IMR-90 (cell line): Measurements from ENCODE around the gene PDXK. TPM values are rescaled to one million over a fixed set of nuclear protein-coding genes. Genes with fewer than 3 reads are reported as not detected.

ENCODE experiments used
- ATAC-seq: fragments of 200-7000 bp; cut with Tn5 transposase; 2 replicates; pipeline ENCODE4 v1.9.1; 2020; ENCODE audit warnings: low read depth, mild to moderate bottlenecking, moderate library complexity
- BruUV-seq: library from RNA; stranded (reverse); fragments of 400-500 nt; replicated peaks from 2 replicates; lab custom pipeline; 2021; lab: Mats Ljungman, UMichigan
- CTCF ChIA-PET: fragments of 300-600 bp; formaldehyde crosslinking; extraction: SDS; loops from one replicate; lab custom pipeline; 2021; ENCODE audit warnings: antibody characterized with exemption; lab: Yijun Ruan, JAX
- POLR2A ChIA-PET: fragments of 300-600 bp; sonication (Branson Sonifier 250); formaldehyde crosslinking; loops from one replicate; lab custom pipeline; 2022; ENCODE audit warnings: antibody characterized with exemption; ENCODE audit not compliant: unreplicated experiment; lab: Charles Lee
- DNase-seq: peaks from one replicate; pipeline ENCODE4 v3.0.0; 2013
- H2AFZ ChIP-seq: replicated peaks from 2 replicates; pipeline ENCODE3; 2013; ENCODE audit warnings: low read length, mild to moderate bottlenecking; ENCODE audit not compliant: poor library complexity
- H2AK5ac ChIP-seq: 2 replicates; pipeline ENCODE4 v1.6.1; 2013; ENCODE audit warnings: low read depth, low read length, inconsistent platforms
- H2AK9ac ChIP-seq: replicated peaks from 2 replicates; pipeline ENCODE3; 2013; ENCODE audit warnings: mild to moderate bottlenecking, low read depth, low read length, moderate library complexity; ENCODE audit not compliant: poor library complexity
- H2BK120ac ChIP-seq: 2 replicates; pipeline ENCODE4 v1.6.1; 2013; ENCODE audit warnings: low read depth, low read length, inconsistent platforms
- H2BK15ac ChIP-seq: 3 replicates; pipeline ENCODE4 v1.6.1; 2013; ENCODE audit warnings: low read depth, low read length, inconsistent platforms
- H2BK20ac ChIP-seq: 2 replicates; pipeline ENCODE4 v1.6.1; 2013; ENCODE audit warnings: low read depth, mild to moderate bottlenecking, inconsistent platforms, low read length, moderate library complexity
- H2BK5ac ChIP-seq: 2 replicates; pipeline ENCODE4 v1.6.1; 2013; ENCODE audit warnings: mild to moderate bottlenecking, low read depth, low read length, inconsistent platforms; ENCODE audit not compliant: poor library complexity, severe bottlenecking
- H3K14ac ChIP-seq: replicated peaks from 2 replicates; pipeline ENCODE4 v1.6.1; 2013; ENCODE audit warnings: low read depth, low read length, inconsistent platforms
- H3K18ac ChIP-seq: 2 replicates; pipeline ENCODE4 v1.6.1; 2013; ENCODE audit warnings: low read depth, low read length, control low read depth
- H3K23ac ChIP-seq: 2 replicates; pipeline ENCODE4 v1.6.1; 2013; ENCODE audit warnings: low read depth, low read length, inconsistent platforms
- H3K27ac ChIP-seq: 2 replicates; pipeline ENCODE4 v1.5.1; 2013; ENCODE audit warnings: mild to moderate bottlenecking, control low read depth, low read length; ENCODE audit not compliant: insufficient read depth
- H3K27me3 ChIP-seq: 2 replicates; pipeline ENCODE4 v1.6.1; 2013; ENCODE audit warnings: low read length; ENCODE audit not compliant: control insufficient read depth, insufficient read depth
- H3K36me3 ChIP-seq: 2 replicates; pipeline ENCODE4 v1.6.1; 2013; ENCODE audit warnings: low read length, mixed read lengths; ENCODE audit not compliant: control insufficient read depth, insufficient read depth
- H3K4ac ChIP-seq: 2 replicates; pipeline ENCODE4 v1.6.1; 2013; ENCODE audit warnings: low read depth, low read length, inconsistent platforms
- H3K4me1 ChIP-seq: 2 replicates; pipeline ENCODE4 v1.6.1; 2013; ENCODE audit warnings: low read length, mixed read lengths; ENCODE audit not compliant: control insufficient read depth, insufficient read depth
- H3K4me2 ChIP-seq: 2 replicates; pipeline ENCODE4 v1.6.1; 2013; ENCODE audit warnings: low read depth, mild to moderate bottlenecking, control low read depth, low read length, moderate library complexity
- H3K4me3 ChIP-seq: 2 replicates; pipeline ENCODE4 v1.5.1; 2013; ENCODE audit warnings: low read depth, mild to moderate bottlenecking, control low read depth, low read length, moderate library complexity; ENCODE audit not compliant: insufficient read depth
- H3K56ac ChIP-seq: 2 replicates; pipeline ENCODE4 v1.6.1; 2013; ENCODE audit warnings: low read length, inconsistent platforms; ENCODE audit not compliant: insufficient read depth; ENCODE audit errors: extremely low read depth
- H3K79me1 ChIP-seq, 2 experiments: 2 replicates each; pipeline ENCODE4 v1.6.1; 2013; ENCODE audit warnings: low read length in 2 of 2, inconsistent platforms in 1 of 2, low read depth in 1 of 2
- H3K9ac ChIP-seq: 2 replicates; pipeline ENCODE4 v1.6.1; 2013; ENCODE audit warnings: low read depth, low read length, control low read depth
- H3K9me1 ChIP-seq: 2 replicates; pipeline ENCODE4 v1.6.1; 2013; ENCODE audit warnings: low read length, inconsistent platforms; ENCODE audit not compliant: insufficient read depth
- H3K9me3 ChIP-seq: 2 replicates; pipeline ENCODE4 v1.6.1; 2013; ENCODE audit warnings: low read length; ENCODE audit not compliant: control insufficient read depth, insufficient read depth
- H4K20me1 ChIP-seq: 2 replicates; pipeline ENCODE4 v1.6.1; 2013; ENCODE audit warnings: low read length, inconsistent platforms; ENCODE audit not compliant: insufficient read depth
- H4K5ac ChIP-seq: 2 replicates; pipeline ENCODE4 v1.6.1; 2013; ENCODE audit warnings: mild to moderate bottlenecking, low read depth, low read length, control low read depth
- H4K8ac ChIP-seq, 2 experiments: 2 replicates each; pipeline ENCODE4 v1.6.1; 2013; ENCODE audit warnings: low read depth in 2 of 2, low read length in 2 of 2, control low read depth in 1 of 2, inconsistent platforms in 1 of 2
- H4K91ac ChIP-seq: 2 replicates; pipeline ENCODE4 v1.6.1; 2013; ENCODE audit warnings: low read depth, low read length, inconsistent platforms; ENCODE audit not compliant: insufficient read depth
- CEBPB ChIP-seq: IDR thresholded peaks from 2 replicates; pipeline ENCODE4 v1.6.1; 2012; ENCODE audit warnings: low read depth, low read length, improper control_type of control experiment
- WGBS, 2 experiments: methylation state at CpG; one replicate each; pipeline versions ENCODE4 v1.1.5 to v1.1.7; 2013; ENCODE audit warnings: missing lambda C conversion rate in 2 of 2; ENCODE audit not compliant: insufficient read length in 1 of 2; ENCODE audit errors: extremely low coverage in 2 of 2; 5-methylcytosine and 5-hydroxymethylcytosine counted together
- dilution Hi-C: fragments of 300-500 bp; cut with HindIII; formaldehyde crosslinking; loops from one replicate; pipeline ENCODE4 v1.14.3; 2018; ENCODE audit warnings: low sequenced_read_pairs; ENCODE audit not compliant: unreplicated experiment
- in situ Hi-C: fragments of 300-500 bp; cut with MboI; formaldehyde crosslinking; loops from 3 replicates; pipeline ENCODE4 v1.14.3; 2019; ENCODE audit warnings: low sequenced_read_pairs, inconsistent platforms, mixed read lengths
- intact Hi-C: fragments of 100-400 bp; cut with micrococcal nuclease; formaldehyde crosslinking; loops from 2 replicates; pipeline ENCODE4 v1.10.0; 2022
- polyA plus RNA-seq, 3 experiments: library from polyadenylated mRNA; depleted of rRNA; stranded (reverse); fragments of >200 nt; gene quantifications; 2 replicates each; pipeline ENCODE4 v1.2.3, GENCODE V29; 2012; ENCODE audit warnings: low replicate concordance in 1 of 3
- total RNA-seq: library from RNA; depleted of rRNA; stranded (reverse); fragments of >200 nt; gene quantifications from 2 replicates; pipeline ENCODE4 v1.2.3, GENCODE V29; 2012
- TF ChIP-seq, protein P1 (sequence below): conservative IDR thresholded peaks from 2 replicates; pipeline ENCODE4 v1.5.1; 2012; ENCODE audit warnings: mild to moderate bottlenecking, low read depth, low read length, improper control_type of control experiment

PDXK gene
- total and polyA plus RNA-seq, 2 of the 4 experiments (the other 2 are of a cell fraction), result 155 to 312 TPM

GRCh38 chr21:43758111-43758641 is 39.2 kb downstream of the PDXK start:
- intact Hi-C loops, result no loop called here
- H2BK15ac ChIP-seq, result no peak overlapping the region
- 84% methylated on average over 5 of the region's 18 CpGs; no CpG with 5 or more reads in 1 of the 2 experiments for WGBS, 2 experiments
- no peak overlapping the region for H4K91ac ChIP-seq
- no peak overlapping the region for H3K23ac ChIP-seq
- ChIA-PET POLR2A (no interaction called here), CTCF (no interaction called here)
- no peaks in the 10 kb centered on the region for H3K27me3 ChIP-seq
- H4K5ac ChIP-seq, result no peak overlapping the region
- no peak overlapping the region for H2BK120ac ChIP-seq
- peaks cover 2% of the 10 kb centered on the region; the same call in 1 of the 2 replicates for H3K9me1 ChIP-seq
- peak; percentile 69 for ATAC-seq
- H3K9me3 ChIP-seq, result peaks cover 3% of the 10 kb centered on the region; the same call in 1 of the 2 replicates
- DNase-seq, result peak; percentile 70
- dilution Hi-C loops, result no loop called here
- H2AK9ac ChIP-seq, result no peak overlapping the region
- peaks cover 80% of the 10 kb centered on the region for H3K36me3 ChIP-seq
- H3K18ac ChIP-seq, result no peak overlapping the region
- in situ Hi-C loops, result no loop called here
- H3K4me1 ChIP-seq, result peaks cover 6% of the 10 kb centered on the region; the same call in 1 of the 2 replicates
- H3K9ac ChIP-seq, result no peak overlapping the region; the same call in 1 of the 2 replicates
- peaks cover 4% of the 10 kb centered on the region; the same call in 1 of the 2 replicates for H4K20me1 ChIP-seq
- H2AK5ac ChIP-seq, result no peak overlapping the region
- TF ChIP-seq, protein P1, sequence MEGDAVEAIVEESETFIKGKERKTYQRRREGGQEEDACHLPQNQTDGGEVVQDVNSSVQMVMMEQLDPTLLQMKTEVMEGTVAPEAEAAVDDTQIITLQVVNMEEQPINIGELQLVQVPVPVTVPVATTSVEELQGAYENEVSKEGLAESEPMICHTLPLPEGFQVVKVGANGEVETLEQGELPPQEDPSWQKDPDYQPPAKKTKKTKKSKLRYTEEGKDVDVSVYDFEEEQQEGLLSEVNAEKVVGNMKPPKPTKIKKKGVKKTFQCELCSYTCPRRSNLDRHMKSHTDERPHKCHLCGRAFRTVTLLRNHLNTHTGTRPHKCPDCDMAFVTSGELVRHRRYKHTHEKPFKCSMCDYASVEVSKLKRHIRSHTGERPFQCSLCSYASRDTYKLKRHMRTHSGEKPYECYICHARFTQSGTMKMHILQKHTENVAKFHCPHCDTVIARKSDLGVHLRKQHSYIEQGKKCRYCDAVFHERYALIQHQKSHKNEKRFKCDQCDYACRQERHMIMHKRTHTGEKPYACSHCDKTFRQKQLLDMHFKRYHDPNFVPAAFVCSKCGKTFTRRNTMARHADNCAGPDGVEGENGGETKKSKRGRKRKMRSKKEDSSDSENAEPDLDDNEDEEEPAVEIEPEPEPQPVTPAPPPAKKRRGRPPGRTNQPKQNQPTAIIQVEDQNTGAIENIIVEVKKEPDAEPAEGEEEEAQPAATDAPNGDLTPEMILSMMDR, result no peak
- peak; percentile 74 for TF ChIP-seq CEBPB
- no peak overlapping the region for H4K8ac ChIP-seq
- H3K4me3 ChIP-seq, result no peak overlapping the region
- TSS peak; percentile 29 for BruUV-seq
- no peak overlapping the region for H2BK5ac ChIP-seq
- no peak overlapping the region for H3K14ac ChIP-seq
- H3K4ac ChIP-seq, result no peak overlapping the region
- H2AFZ ChIP-seq, result no peak overlapping the region
- H2BK20ac ChIP-seq, result no peak overlapping the region
- no peak overlapping the region for H3K4me2 ChIP-seq
- H3K56ac ChIP-seq, result no peak overlapping the region
- H3K27ac ChIP-seq, result peak overlapping the region; percentile 28; the same call in 1 of the 2 replicates
- H3K79me1 ChIP-seq, result peaks cover 5 to 11% of the 10 kb centered on the region in 2 experiments; a peak in 2 of 4 replicates
